Trophoblast cell (in vitro differentiated cells and primary cell): Measurements from ENCODE around the gene PTPRN2.

Source experiments
- DNase-seq, 2 donors: peaks; one replicate each; pipeline ENCODE4 v3.0.0-alpha.2; 2016
- H2AFZ ChIP-seq: 2 replicates; pipeline ENCODE4 v1.6.1; 2013; ENCODE audit warnings: low read length, moderate library complexity, mild to moderate bottlenecking; ENCODE audit not compliant: insufficient read depth, poor library complexity
- H2AK5ac ChIP-seq: 2 replicates; pipeline ENCODE4 v1.6.1; 2013; ENCODE audit warnings: mild to moderate bottlenecking, low read length
- H2BK120ac ChIP-seq: 2 replicates; pipeline ENCODE4 v1.6.1; 2013; ENCODE audit warnings: low read length, mild to moderate bottlenecking, moderate library complexity; ENCODE audit not compliant: insufficient read depth, poor library complexity
- H2BK12ac ChIP-seq: 2 replicates; pipeline ENCODE4 v1.6.1; 2013; ENCODE audit warnings: mild to moderate bottlenecking, low read length, moderate library complexity
- H2BK5ac ChIP-seq: 2 replicates; pipeline ENCODE4 v1.6.1; 2013; ENCODE audit warnings: low read length, low read depth, moderate library complexity, mild to moderate bottlenecking; ENCODE audit not compliant: poor library complexity
- H3K14ac ChIP-seq: 2 replicates; pipeline ENCODE4 v1.6.1; 2013; ENCODE audit warnings: mild to moderate bottlenecking, low read length
- H3K18ac ChIP-seq: 2 replicates; pipeline ENCODE4 v1.6.1; 2013; ENCODE audit warnings: mild to moderate bottlenecking, low read length
- H3K23ac ChIP-seq: 2 replicates; pipeline ENCODE4 v1.6.1; 2013; ENCODE audit warnings: low read length
- H3K27ac ChIP-seq: 2 replicates; pipeline ENCODE4 v1.5.1; 2013; ENCODE audit warnings: low read depth, mild to moderate bottlenecking, inconsistent platforms, low read length, moderate library complexity
- H3K27me3 ChIP-seq: 2 replicates; pipeline ENCODE4 v1.6.1; 2013; ENCODE audit warnings: inconsistent platforms, mild to moderate bottlenecking, low read length, moderate library complexity; ENCODE audit not compliant: insufficient read depth
- H3K36me3 ChIP-seq, 2 experiments: 1 replicate in 1 of 2; 2 replicates in 1 of 2; pipeline ENCODE4 v1.6.1; 2013; ENCODE audit warnings: low read length in 2 of 2, mild to moderate bottlenecking in 2 of 2, moderate library complexity in 1 of 2; ENCODE audit not compliant: insufficient read depth in 2 of 2, control insufficient read depth in 1 of 2
- H3K4ac ChIP-seq: 2 replicates; pipeline ENCODE4 v1.6.1; 2013; ENCODE audit warnings: low read depth, mild to moderate bottlenecking, low read length, moderate library complexity
- H3K4me1 ChIP-seq, 2 experiments: 1 replicate in 1 of 2; 2 replicates in 1 of 2; pipeline ENCODE4 v1.6.1; 2013; ENCODE audit warnings: low read length in 2 of 2, mild to moderate bottlenecking in 2 of 2, moderate library complexity in 1 of 2; ENCODE audit not compliant: insufficient read depth in 2 of 2, control insufficient read depth in 1 of 2
- H3K4me2 ChIP-seq: 2 replicates; pipeline ENCODE4 v1.6.1; 2013; ENCODE audit warnings: inconsistent platforms, mild to moderate bottlenecking, low read length, moderate library complexity
- H3K4me3 ChIP-seq: 2 replicates; pipeline ENCODE4 v1.5.1; 2013; ENCODE audit warnings: mild to moderate bottlenecking, low read depth, low read length, inconsistent platforms
- H3K79me1 ChIP-seq: one replicate; pipeline ENCODE4 v1.6.1; 2013; ENCODE audit warnings: low read length
- H3K79me2 ChIP-seq: 2 replicates; pipeline ENCODE4 v1.6.1; 2013; ENCODE audit warnings: low read length, mild to moderate bottlenecking; ENCODE audit not compliant: control insufficient read depth, insufficient read depth, poor library complexity
- H3K9ac ChIP-seq: 2 replicates; pipeline ENCODE4 v1.6.1; 2013; ENCODE audit warnings: mild to moderate bottlenecking, low read length
- H3K9me3 ChIP-seq: 2 replicates; pipeline ENCODE4 v1.6.1; 2013; ENCODE audit warnings: low read depth, mild to moderate bottlenecking, control low read depth, inconsistent platforms, low read length; ENCODE audit not compliant: insufficient read depth
- H4K12ac ChIP-seq: 2 replicates; pipeline ENCODE4 v1.6.1; 2013; ENCODE audit warnings: low read depth, mild to moderate bottlenecking, low read length, moderate library complexity
- H4K8ac ChIP-seq: 2 replicates; pipeline ENCODE4 v1.6.1; 2013; ENCODE audit warnings: low read depth, mild to moderate bottlenecking, low read length, moderate library complexity
- H4K91ac ChIP-seq: one replicate; pipeline ENCODE4 v1.6.1; 2013; ENCODE audit warnings: low read depth, mild to moderate bottlenecking, low read length, moderate library complexity
- WGBS: extraction: QIAGEN DNeasy Blood & Tissue Kit; methylation state at CpG from one replicate; pipeline ENCODE4 v1.1.7; 2013; ENCODE audit warnings: missing lambda C conversion rate; ENCODE audit not compliant: insufficient read length, insufficient coverage; ENCODE audit errors: extremely low coverage; 5-methylcytosine and 5-hydroxymethylcytosine counted together

PTPRN2 gene

DNA sequence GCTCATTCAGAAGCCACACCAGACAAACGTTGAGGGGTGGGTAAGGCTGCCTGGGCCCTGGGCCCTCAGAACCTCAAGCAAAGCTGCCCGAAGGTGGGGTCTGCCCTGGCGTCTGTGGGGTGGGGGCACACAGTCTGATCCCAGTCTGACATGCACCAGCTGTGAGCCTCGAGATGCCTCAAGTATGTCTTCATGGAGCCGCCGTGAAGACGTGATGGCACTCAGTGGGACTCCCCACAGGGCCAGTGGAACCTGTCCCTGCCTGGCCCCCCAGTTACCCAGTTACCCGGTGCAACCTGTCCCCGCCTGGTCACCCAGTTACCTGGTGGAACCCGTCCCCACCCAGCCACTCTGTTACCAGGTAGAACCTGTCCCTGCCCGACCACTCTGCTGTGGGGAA is 351.2 kb downstream of the PTPRN2 start:
- H2BK5ac ChIP-seq: no peak overlapping the region
- H3K23ac ChIP-seq: no peak overlapping the region
- no peak overlapping the region for H3K14ac ChIP-seq
- no peak overlapping the region for H2BK12ac ChIP-seq
- no peak overlapping the region for H4K8ac ChIP-seq
- H3K36me3 ChIP-seq: no peaks in the 10 kb centered on the region
- H2AK5ac ChIP-seq: no peak overlapping the region
- no peaks in the 10 kb centered on the region for H3K27me3 ChIP-seq
- no peaks in the 10 kb centered on the region for H3K79me1 ChIP-seq
- H4K91ac ChIP-seq: no peak overlapping the region
- no peak for DNase-seq
- no peaks in the 10 kb centered on the region for H3K79me2 ChIP-seq
- H3K4me3 ChIP-seq: no peak overlapping the region
- H2BK120ac ChIP-seq: no peak overlapping the region
- H3K4ac ChIP-seq: no peak overlapping the region
- peaks cover 19% of the 10 kb centered on the region for H3K9me3 ChIP-seq
- no peak overlapping the region for H4K12ac ChIP-seq
- no peaks in the 10 kb centered on the region for H3K4me1 ChIP-seq
- no peak overlapping the region for H3K18ac ChIP-seq
- no peak overlapping the region for H3K4me2 ChIP-seq
- no CpG with 5 or more reads among the region's 11 CpGs for WGBS
- no peak overlapping the region for H3K9ac ChIP-seq
- H2AFZ ChIP-seq: no peak overlapping the region
- H3K27ac ChIP-seq: no peak overlapping the region

DNA sequence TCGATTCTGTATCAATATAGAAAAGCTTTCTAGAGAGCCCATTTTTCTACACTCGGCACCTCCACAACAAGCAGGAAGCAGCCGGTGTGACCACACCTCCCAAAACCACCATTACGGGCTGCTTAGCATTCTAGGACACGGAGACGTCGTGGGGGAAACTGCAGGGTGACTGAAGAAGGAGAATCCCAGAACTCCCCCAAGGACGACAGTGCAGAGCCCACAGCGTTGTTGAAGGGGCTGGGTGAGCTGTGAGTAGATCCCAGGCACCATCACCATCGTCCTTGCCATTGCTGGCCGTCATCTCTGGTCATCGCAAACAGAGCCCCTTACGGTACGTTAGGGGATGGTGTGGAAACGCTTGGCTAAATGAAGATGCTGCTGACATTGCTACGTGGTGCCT is 351.8 kb downstream of the PTPRN2 start:
- WGBS: no CpG with 5 or more reads among the region's 16 CpGs
- no peaks in the 10 kb centered on the region for H3K4me1 ChIP-seq
- H3K14ac ChIP-seq: no peak overlapping the region

DNA sequence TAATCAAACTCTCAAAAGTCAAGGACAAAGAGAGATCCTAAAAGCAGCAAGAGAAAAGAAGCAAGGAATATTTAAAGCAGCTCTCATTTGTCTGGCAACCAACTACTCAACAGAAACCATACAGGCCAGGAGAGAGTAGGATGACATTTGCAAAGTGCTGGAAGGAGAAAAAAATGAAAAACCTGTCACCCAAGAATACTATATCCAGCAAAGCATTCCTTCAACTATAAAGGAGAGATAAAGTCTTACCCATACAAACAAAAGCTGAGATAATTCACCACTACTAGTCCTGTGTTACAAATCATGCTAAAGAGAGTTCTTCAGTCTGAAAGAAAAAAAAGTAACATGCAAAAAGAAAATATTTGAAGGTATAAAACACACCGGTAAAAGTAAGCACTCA is 357.7 kb downstream of the PTPRN2 start:
- Histone ChIP-seq H3K4me2 (no peak overlapping the region), H3K9ac (no peak overlapping the region), H2BK12ac (no peak overlapping the region), H3K9me3 (peaks cover 7% of the 10 kb centered on the region), H3K18ac (no peak overlapping the region), H4K91ac (no peak overlapping the region), H3K36me3 (no peaks in the 10 kb centered on the region), H3K4me1 (no peaks in the 10 kb centered on the region), H3K23ac (no peak overlapping the region), H3K4ac (no peak overlapping the region), H2AFZ (no peak overlapping the region), H3K27me3 (no peaks in the 10 kb centered on the region), H3K4me3 (no peak overlapping the region), H2AK5ac (no peak overlapping the region), H2BK120ac (no peak overlapping the region), H3K27ac (no peak overlapping the region), H3K79me1 (no peaks in the 10 kb centered on the region), H3K14ac (no peak overlapping the region), H4K8ac (no peak overlapping the region), H3K79me2 (no peaks in the 10 kb centered on the region), H4K12ac (no peak overlapping the region), H2BK5ac (no peak overlapping the region)
- WGBS: no CpG with 5 or more reads among the region's 1 CpG
- no peak for DNase-seq

More for the DNA sequence above, 351.8 kb downstream of the PTPRN2 start:
- DNase-seq: no peak
- H2AFZ ChIP-seq: no peak overlapping the region
- H2BK120ac ChIP-seq: no peak overlapping the region
- no peak overlapping the region for H2BK5ac ChIP-seq
- H4K8ac ChIP-seq: no peak overlapping the region
- no peaks in the 10 kb centered on the region for H3K36me3 ChIP-seq
- peaks cover 19% of the 10 kb centered on the region for H3K9me3 ChIP-seq
- H3K9ac ChIP-seq: no peak overlapping the region
- H3K27me3 ChIP-seq: no peaks in the 10 kb centered on the region
- no peak overlapping the region for H3K4me3 ChIP-seq
- no peak overlapping the region for H3K18ac ChIP-seq
- H3K4ac ChIP-seq: no peak overlapping the region
- no peak overlapping the region for H2AK5ac ChIP-seq
- H2BK12ac ChIP-seq: no peak overlapping the region
- H4K12ac ChIP-seq: no peak overlapping the region
- no peak overlapping the region for H3K4me2 ChIP-seq
- no peaks in the 10 kb centered on the region for H3K79me2 ChIP-seq
- no peak overlapping the region for H4K91ac ChIP-seq
- H3K79me1 ChIP-seq: no peaks in the 10 kb centered on the region
- H3K27ac ChIP-seq: no peak overlapping the region
- H3K23ac ChIP-seq: no peak overlapping the region

DNA sequence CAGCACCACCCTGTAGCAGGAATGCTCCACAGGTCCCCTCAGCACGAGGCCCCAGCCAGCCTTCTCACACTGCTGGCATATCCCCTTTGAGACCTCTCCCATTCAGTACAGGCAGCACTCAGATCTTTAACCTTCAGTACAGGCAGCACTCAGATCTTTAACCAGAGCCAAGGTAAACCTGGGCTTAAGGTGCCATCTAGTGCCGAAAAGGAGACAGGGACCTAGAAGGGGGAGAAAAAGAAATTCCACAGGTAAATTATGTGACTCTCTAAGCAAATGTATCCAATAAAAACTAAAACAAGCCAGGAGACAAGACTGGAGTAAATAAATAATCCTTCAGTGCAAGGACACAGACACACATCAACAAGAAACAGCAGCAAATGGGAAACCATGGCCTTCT is 358.6 kb downstream of the PTPRN2 start:
- Histone ChIP-seq H2AFZ (no peak overlapping the region), H3K36me3 (no peaks in the 10 kb centered on the region), H4K91ac (no peak overlapping the region), H3K27ac (no peak overlapping the region), H3K4me2 (no peak overlapping the region), H3K14ac (no peak overlapping the region), H3K79me1 (no peaks in the 10 kb centered on the region), H3K4me1 (no peaks in the 10 kb centered on the region), H3K27me3 (no peaks in the 10 kb centered on the region), H3K23ac (no peak overlapping the region), H4K12ac (no peak overlapping the region), H4K8ac (no peak overlapping the region), H3K9ac (no peak overlapping the region), H3K4me3 (no peak overlapping the region), H2BK5ac (no peak overlapping the region), H3K18ac (no peak overlapping the region), H3K4ac (no peak overlapping the region), H2BK120ac (no peak overlapping the region), H3K79me2 (no peaks in the 10 kb centered on the region), H3K9me3 (peaks cover 7% of the 10 kb centered on the region), H2AK5ac (no peak overlapping the region), H2BK12ac (no peak overlapping the region)
- WGBS: no CpG with 5 or more reads among the region's 2 CpGs
- DNase-seq: no peak
